Mammary epithelial cell (primary cell): ENCODE measurements around the gene SPRR2A.

Experiments
- CTCF ChIP-seq, 2 donors: IDR thresholded peaks in 1 of 2; conservative IDR thresholded peaks in 1 of 2; 2 replicates each; pipeline ENCODE4 v1.5.1; 2011 to 2012; ENCODE audit warnings: inconsistent platforms in 2 of 2, low read length in 2 of 2, mild to moderate bottlenecking in 2 of 2, control low read depth in 1 of 2, low read depth in 1 of 2; ENCODE audit not compliant: insufficient read depth in 1 of 2; ENCODE audit errors: extremely low read depth in 1 of 2
- EZH2 ChIP-seq: IDR thresholded peaks from 2 replicates; pipeline ENCODE4 v1.6.1; 2012; ENCODE audit warnings: low read length, inconsistent platforms, borderline replicate concordance

GRCh38 chr1:153032073-153032472 lies 25.2 kb downstream of the SPRR2A start:
- TF ChIP-seq CTCF (conservative IDR thresholded peaks at IDR 0.05 in 1 of 2, IDR thresholded peaks at IDR 0.05 in 1 of 2; ENCODE audit: extremely low read depth in 1 of 2, insufficient read depth in 1 of 2, low read depth in 1 of 2, low read length in 2 of 2) (no peak), EZH2 (no peak)
